ENCODE results near the gene TAMM41. TPM values are rescaled to one million over a fixed set of nuclear protein-coding genes. Genes with fewer than 3 reads are reported as not detected.

TAMM41 gene
- 3.5 and 3.7 TPM in 2 replicates for total RNA-seq

GRCh38 chr3:11846281-11847266 is at the start of gene TAMM41:
Gene TAMM41, minus strand, starts transcription at chr3:11846885. Its CDS starts 249 bp downstream, at chr3:11846636.

Other genes starting within 250 kb of the TAMM41 start
- gene VGLL4, start 203.0 kb downstream of the TAMM41 start, total RNA-seq = 30.9 and 66.2 TPM in 2 replicates
- gene SYN2, start 157.5 kb upstream of the TAMM41 start, total RNA-seq = 0.19 TPM in 1 of 2 replicates, not detected in the other

Data from regular cardiac myocyte (primary cell).